ENCODE results near the gene PLD3.
"Not testable (repeated sequence)": the region's sequence is repeated elsewhere in the genome, so short reads cannot be mapped to it uniquely, and the experiment has no call there.

The PLD3 gene

DNA sequence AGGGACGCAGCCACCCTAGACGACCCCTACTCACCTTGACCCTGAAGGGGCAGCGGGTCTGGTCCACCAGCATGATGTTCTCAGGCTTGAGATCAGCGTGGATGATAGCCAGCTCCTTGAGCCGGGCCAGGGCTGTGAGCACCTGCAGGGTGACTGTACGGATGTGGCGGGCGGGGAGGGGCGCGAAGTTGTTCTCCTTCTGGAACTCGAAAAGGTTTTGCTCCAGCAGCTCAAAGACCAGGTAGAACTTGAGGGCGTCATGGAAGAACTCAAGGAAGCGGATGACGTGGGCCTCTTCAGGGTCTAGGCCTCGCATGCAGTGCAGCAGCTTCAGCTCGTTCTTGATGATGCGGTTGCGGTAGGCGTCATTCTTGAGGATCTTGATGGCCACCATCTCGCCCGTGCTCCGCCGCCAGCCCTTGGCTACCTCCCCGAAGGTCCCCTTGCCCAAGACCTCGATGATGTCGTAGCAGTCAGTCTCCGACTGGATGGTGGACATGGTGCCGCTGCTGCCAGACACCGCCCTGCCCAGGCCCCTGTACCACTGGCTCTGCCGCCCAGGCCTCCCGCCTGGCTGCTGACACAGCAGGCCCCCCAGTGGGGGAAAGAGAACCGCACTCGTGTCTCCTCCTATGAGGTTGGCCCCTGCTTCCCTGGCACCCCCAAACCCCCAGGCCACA is 41.0 kb downstream of the PLD3 start:
- no peak for DNase-seq (ENCODE audit: low spot score)

DNA sequence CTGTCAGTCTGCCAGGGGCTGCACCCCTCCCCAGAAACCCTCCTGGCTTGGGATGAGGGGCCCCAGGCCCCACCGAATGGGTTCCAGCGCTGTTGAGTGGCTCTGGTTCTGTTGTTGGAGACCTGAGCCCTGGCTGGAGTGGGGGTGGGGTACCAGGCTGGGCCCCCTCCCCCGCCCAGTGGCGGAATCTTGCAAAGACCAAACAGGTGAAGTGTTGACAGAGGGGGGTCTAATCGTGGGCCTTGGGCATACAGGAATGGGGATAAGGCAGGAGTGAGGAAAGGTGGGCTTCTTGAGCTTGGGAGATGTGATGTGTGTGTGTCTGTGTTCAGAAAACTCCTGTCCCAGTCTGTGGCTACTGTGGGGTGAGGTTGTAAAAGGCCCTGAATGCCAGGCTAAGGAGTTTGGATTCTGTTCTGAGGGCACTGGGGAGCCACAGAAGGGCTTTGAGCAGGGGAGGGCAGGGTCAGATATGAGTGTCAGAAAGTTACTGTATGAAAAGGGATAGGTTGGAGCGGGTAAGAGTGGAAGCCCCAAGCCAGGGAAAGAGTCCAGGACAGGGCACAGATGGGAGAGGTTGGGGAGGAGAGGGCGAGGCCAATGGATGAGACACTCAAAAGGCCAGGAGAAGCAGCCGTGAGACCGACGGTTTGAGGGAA is 41.7 kb downstream of the PLD3 start, which contains the start of gene HIPK4:
Gene HIPK4 (minus strand): TSS at position 98 of the 659 bp plus-strand sequence. CDS start 279 bp downstream, outside the sequence.
- no peak for DNase-seq (ENCODE audit: low spot score)

DNA sequence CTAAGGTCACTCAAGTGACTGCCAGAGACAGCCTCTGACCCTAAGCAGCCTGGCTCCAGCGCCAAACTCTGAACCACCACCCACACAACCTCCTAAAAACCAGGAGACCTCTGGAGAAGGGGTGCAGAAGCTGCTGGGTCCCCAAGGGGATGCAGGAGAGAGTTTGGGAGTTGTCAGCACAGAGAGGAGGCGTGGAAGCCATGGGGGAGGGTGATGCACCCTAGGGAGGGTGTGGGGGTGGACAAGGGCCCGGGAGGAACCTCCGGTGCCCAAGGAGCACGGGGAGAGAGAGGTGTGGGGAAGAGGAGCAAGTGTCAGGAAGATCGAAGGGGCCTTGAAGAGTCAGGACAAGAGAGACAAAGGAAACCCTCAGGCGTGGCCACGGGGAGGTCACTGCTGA is 43.6 kb downstream of the PLD3 start:
- DNase-seq (ENCODE audit: low spot score) = no peak

DNA sequence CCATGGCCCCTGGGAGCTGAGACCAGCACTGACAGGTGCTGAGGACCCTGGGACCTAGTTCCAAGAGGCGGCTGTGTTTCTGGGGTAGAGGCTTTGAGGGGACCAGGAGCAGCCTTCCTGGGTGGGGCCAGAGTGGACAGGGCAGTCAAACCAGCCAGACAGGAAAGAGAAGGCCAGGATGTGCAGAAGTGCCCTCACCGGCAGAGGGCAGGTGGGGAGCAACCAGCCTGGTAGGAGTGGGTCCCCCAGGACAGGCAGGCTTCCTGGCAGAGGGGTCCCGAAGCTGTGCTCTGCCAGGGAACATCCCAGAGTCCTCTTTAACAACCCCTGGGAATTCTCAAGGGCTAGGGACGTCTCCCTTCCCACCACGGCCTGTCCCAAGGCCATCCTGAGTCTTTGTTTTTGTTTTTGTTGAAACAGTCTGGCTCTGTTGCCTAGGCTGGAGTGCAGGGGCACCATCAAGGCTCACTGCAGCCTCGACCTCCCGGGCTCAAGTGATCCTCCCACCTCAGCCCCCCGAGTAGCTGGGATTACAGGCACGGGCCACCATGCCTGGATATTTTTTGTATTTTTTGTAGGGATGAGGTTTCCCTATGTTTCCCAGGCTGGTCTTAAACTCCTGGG is 44.5 kb downstream of the PLD3 start:
- no peak for DNase-seq (ENCODE audit: low spot score)

DNA sequence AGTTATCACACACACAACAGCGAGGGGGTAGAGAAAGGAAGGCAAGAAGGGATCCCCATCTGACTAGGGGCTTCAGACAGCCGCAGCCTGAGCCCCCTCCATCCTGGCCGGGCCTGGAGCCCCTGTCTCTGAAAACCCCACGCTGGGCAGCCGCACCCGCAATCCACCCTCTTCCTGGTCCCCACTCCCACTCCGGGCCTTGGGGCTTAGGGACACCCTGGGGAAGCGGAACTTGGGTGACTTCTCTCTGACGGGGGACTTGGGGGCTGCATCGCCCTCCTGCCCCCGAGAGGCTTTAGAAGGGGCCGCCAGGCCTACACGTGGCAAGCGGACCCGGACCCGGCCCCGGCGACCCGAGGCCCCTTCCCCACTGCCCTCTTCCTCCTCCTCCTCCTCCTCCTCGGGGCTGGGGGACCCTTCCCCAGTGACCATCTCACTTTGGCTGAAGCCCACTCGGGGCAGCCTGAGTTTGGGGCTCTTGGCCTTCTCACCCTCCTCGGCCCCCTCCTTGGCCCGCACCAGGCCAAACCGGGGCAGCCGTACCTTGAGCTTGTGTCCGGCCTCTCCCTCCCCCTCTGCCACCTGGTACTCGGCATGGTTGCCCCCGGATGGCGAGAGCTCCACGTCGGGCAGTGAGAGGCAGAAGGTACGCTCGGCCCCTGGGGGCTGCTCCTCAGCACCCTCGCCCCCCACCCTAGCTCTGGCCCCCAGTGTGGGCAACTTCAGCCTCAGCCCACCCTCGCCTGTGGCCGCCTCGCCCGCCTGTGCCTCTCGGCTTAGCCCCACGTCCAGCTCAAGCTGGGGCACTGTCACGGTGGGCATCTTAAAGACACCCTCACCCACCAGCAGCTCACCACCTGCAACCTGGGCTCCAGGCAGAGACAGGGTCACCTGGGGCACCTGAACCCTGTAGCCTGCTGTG is 45.7 kb downstream of the PLD3 start:
- DNase-seq (ENCODE audit: low spot score) = no peak

DNA sequence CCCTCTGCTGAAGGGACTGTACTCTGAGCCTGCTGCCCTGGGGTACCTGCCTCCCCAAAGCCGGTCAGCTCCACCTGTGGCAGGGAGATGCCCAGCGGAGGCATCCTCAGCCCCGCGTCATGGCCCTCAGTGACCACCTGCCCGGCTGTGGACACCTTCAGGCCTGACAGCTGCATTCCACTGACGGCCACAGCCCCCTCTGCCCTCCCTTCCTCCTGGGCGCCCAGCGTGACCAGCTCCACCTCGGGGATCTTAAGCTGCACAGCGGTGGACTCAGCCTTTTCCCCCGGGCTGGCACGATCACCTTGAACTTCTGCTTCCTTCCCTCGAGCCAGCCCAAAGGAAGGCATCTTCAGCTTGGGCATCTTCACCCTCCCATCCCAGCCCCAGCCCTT is 46.3 kb downstream of the PLD3 start:
- DNase-seq (ENCODE audit: low spot score) = no peak

DNA sequence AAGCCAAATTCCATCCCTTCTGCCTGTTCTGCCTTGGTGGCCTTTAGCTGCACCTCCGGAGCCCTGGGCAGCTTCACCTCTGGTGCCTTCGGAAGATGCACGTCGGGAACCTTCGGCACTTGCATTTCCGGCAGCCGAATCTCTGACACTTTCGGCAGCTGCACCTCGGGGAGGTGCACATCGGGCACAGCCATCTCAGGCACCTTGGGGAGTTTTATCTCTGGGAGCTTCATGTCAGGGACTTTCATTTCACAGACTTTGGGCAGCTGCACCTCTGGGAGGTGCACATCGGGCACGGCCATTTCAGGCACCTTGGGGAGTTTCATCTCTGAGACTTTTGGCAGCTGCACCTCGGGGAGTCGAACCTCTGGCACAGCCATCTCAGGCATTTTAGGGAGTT is 47.5 kb downstream of the PLD3 start:
- no peak for DNase-seq (ENCODE audit: low spot score)

DNA sequence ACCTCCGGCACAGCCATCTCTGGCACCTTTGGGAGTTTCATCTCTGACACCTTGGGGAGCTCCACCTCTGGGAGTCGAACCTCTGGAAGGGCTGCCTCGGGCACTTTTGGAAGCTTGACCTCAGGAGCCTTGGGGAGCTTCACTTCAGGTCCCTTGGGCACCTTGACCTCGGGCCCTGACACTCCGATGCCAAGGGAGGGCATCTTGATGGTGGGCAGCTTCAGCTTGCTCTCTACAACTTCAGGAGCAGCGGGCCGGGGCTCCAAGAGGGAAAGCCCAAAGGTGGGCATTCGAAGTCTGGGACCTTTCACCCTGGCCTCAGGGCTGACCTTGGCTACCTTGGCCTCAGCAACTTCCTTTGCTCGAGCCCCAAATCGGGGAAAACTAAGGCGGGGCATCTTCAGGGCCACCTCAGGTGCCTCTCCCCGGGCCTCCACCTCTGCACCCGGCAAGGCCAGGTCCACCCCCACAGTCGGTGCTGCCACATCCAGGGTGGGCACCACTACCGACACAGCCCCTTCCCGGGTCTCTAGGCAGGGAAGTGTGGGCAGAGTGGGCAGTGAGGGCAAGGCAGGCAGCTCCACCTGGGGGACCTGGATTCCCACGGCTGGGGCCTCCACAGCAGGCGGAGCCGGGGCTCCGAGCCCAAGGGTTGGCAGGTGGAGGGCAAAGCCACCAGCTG is 48.5 kb downstream of the PLD3 start:
- no peak for DNase-seq (ENCODE audit: low spot score)

DNA sequence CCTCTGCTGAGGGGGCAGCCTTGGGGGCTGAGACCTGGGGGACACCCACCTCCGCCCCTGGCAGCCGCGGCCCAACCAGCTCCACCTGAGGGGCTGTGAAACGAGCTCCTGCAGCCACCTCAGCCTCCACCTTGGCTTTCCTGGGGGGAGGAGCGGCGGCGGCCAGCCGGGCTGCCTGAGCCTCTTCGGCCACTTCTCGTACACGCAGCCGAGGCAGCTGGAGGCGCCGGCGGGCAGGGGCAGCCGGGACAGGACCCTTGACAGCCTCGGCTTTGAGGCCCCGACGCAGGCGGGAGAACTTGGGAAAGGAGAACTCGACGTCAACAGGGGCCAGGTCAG is 49.0 kb downstream of the PLD3 start:
- no peak for DNase-seq (ENCODE audit: low spot score)

DNA sequence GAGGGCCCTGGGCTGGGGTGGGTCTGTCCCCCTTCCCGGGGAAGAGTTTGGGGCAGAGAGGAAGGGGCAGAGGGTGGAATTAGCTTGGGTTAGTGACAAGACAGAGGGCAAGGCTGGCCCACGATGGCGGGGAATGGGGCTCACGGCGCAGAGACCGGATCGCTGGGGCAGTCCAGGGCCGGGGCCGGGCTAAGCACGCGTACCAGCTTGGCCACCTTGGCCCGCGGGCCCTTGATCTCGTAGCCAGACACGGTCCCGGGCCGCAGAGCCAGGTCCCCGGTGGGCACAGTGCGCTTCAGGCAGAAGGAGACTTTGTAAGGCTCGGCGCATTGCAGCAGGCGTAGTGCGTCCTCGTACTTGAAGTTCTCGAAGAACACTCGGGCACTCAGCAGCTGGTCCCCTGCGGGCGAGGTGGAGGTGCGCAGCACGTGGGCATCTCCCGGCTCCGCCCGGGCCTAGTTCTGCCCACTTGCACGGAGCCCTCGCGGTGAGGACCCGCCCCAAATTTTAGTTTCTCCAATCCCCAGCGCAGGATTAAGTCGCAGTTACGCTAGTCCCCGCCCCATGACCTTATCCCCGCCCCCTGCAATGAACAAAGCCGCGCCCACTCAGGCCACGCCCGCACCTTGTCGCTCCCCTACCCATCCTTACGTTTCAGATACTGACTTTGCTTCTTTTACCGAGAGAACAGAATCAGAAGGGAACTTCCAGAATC is 50.1 kb downstream of the PLD3 start:
- DNase-seq (ENCODE audit: low spot score) = no peak

DNA sequence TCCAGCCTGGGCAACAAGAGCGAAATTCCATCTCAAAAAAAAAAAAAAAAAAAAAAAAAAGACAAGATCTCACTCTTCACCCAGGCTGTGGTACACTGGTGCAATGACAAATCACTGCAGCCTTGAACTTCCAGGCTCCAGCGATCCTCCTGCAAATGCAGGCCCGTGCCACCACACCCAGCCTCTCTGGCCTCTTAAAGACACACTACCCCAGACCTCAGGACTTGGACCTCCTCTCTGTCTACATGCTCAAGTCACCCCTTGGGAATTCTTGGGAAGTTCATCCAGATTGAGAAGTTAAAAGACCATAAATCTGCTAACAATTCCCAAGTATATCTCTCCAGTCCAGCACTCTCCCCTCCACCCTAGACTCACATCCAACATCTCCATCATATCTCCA is 52.1 kb downstream of the PLD3 start:
- no peak for DNase-seq (ENCODE audit: low spot score)

DNA sequence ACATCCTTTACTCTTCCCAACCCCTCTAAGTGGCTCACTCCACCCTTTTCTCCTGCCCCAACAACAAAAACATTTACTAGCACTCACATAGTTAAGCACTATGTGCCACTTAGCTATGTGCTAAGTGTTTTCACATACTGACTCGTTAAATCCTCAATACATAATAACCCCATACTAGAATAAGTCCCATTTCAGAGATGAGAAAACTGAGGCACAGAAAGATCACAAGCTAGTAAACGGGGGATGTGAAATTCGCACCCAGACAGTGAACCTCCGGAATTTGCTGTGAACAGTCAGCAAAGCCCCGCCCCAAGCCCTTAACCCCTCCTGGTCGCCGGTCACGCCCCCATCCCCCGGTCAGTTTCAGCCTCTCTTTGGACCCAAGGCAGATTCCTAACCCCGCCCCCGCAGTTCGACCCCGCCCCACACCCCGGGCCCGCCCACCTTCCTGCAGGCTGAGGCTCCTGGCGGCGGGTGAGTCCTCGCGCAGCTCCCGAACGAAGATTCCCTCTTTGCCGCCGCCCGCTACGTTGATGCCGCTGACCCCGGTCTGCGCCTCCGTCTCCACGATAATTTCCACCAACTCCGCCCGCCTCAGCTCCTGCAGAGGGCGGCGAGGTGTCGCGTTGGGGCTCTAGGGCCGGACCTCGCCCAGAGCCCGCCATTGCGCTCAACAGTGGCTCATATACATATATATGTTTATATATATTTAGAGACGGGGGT is 54.9 kb downstream of the PLD3 start:
- DNase-seq (ENCODE audit: low spot score) = peak; percentile 95

DNA sequence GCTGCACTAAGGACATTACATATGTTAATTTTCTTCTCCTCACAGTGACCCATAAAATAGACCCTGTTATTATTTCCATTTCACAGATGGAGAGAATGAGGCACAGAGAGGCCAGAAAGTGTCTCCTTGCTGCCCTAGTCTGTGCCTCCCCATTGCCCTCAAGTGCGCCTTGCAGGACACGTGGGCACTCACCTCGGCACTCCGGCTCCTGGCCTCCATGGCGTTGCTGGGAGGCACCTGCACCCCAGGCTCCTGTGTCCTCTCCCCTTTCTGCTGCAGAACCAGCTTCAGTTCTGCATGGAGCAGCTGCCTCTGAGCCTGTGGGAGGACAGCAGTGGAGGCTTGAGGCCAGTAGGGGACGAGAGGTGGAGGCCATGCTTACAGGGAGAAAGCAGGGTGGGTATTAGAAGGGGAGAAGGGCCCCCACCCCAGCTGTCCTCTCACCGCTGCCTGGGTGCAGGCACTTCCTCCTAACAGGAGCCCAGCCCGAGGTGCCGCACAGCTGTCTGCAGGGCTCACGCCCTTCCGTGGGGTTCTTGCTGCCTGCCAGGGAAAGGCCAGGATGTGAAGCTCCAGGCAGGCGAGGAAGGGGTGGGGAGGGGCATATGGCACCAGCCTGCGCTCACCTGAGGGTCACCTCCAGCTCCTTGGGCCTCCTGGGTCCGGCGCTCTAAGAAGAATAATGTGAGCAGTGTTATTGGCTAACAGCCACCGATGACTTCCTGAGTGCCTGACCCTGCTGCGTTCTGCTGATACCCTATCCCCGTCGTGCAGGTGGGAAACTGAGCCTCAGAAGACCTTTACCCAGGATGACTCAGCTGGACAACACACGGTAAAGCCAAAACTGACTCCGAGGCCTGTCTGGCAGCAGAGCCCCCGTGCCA is 59.5 kb downstream of the PLD3 start:
- DNase-seq (ENCODE audit: low spot score) = no peak

DNA sequence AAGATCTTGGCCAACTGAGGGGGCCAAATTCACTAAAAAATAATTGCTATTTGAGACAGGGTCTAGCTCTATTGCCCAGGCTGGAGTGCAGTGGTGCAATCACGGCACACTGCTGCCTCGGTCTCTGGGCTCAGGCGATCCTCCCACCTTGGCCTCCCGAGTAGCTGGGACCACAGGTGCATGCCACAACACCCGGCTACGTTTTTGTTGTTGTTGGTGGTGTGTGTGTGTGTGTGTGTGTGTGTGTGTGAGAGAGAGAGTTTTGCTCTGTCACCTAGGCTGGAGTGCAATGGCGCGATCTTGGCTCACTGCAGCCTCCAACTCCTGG is 60.1 kb downstream of the PLD3 start:
- not testable (repeated sequence) for DNase-seq (ENCODE audit: low spot score)

DNA sequence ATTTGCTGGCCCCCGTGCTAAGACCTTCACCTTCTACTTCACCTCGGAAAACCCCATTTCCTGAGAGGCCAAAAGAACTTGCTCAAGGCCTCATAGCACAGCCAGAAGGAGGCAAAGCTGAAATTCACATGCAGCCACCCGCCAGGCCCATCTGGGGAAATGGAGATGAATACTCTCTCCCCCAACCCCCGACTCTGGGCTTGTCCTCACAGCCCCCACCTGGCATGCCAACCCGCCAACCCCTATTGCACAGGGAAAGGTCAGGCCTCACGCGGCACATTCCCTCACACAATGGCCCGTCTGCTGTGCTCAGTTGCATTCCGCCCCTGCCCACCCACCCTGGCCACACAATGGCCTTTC is 61.5 kb downstream of the PLD3 start:
- no peak for DNase-seq (ENCODE audit: low spot score)

DNA sequence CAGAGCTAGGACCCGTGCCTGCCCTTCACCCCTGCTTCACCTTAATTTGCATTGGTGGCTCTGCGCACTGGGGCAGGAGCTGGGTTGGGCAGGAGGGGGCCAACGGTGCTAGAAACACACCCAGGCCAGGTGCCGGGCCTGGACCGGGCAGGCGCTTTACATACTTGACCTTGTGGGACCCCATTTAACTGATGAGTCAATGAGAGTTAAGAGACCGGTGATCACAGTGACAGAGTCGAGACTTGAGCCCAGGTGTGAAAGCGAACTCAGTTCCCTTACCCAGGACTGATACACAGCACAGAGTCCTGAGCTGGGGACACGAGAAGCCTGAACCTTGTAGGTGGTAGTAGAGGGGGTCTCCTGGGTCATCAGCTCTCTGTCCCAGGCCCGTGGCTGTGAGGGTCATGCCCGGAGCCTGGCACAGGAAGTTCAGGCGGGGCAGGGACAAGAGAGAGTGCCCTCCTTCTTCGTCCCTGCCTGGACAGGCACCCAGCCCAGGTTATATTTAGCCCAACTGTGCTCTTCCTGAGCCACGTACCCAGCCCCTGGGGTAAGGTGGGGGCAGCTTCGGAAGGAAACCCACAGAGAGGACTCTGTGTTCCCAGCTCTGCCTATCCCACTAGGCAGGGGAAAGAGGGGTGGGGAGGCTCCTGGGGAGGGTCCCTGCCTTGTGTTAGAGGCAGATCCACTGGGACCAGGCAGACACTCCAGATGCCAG is 62.8 kb downstream of the PLD3 start:
- DNase-seq (ENCODE audit: low spot score) = no peak

DNA sequence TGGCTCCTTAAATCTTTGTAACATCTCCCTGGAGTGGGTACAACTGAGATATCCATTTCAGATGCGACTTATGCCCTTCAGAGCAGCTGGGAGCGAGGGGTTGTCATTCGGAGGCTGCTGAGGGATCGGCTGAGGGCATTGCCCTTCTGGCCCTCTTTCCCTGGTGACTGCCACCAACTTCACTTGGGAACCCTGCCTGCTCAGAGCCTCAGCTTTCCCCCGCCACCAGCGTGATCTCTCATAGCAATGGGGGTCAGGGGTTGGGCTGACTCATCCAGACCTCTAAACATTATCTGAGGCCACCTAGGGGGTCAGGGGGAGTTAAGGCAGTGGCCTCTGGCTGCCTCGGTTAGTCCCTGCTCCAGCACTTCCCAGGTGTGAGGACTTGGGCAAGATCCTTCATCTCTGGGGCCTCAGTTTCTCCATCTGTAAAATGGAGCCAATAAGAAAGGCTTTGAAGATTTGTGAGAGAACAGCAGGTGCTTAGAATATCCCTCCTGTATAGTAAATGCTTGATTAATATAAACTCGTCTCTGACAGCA is 63.5 kb downstream of the PLD3 start:
- DNase-seq (ENCODE audit: low spot score) = no peak

DNA sequence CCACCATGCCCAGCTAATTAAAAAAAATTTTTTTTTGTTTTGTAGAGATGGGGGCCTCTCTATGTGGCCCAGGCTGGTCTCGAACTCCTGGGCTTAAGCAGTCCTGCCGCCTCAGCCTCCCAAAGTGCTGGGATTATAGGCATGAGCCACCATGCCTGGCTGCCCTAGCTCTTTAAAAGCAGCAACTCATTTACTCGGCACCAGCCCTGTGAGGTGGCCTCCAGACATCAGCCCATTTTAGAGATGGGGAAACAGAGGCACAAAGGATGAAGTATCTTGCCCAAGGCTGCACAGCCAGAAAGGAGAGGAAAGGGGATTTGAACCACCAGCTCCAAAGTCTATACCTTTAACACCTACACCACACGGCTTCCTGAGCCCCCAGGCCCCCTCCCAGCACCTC is 64.4 kb downstream of the PLD3 start:
- no peak for DNase-seq (ENCODE audit: low spot score)

All from left forelimb (tissue), 1 donor.